Kidney epithelial cell (primary cell): ENCODE measurements around the gene STAT6. TPM values are rescaled to one million over a fixed set of nuclear protein-coding genes. Genes with fewer than 3 reads are reported as not detected.

Experiments
- DNase-seq: peaks from one replicate; pipeline ENCODE4 v3.0.0-alpha.2; 2010; ENCODE audit warnings: low read depth
- H3K27me3 ChIP-seq: 2 replicates; pipeline ENCODE4 v1.6.0; 2011; ENCODE audit warnings: low read length; ENCODE audit not compliant: control insufficient read depth, insufficient read depth
- H3K36me3 ChIP-seq: 2 replicates; pipeline ENCODE4 v1.5.1; 2011; ENCODE audit warnings: low read length; ENCODE audit not compliant: control insufficient read depth, insufficient read depth
- H3K4me3 ChIP-seq: 2 replicates; pipeline ENCODE4 v1.5.1; 2011; ENCODE audit warnings: low read depth, mild to moderate bottlenecking, control low read depth, low read length
- total RNA-seq: library from RNA; depleted of rRNA; stranded (reverse); fragments of >200 nt; gene quantifications from 2 replicates; pipeline ENCODE4 v1.2.3, GENCODE V29; 2015
- TF ChIP-seq, protein P1 (sequence below): IDR thresholded peaks from 2 replicates; pipeline ENCODE4 v1.5.1; 2011; ENCODE audit warnings: mild to moderate bottlenecking, moderate library complexity, low read length, control low read depth, inconsistent platforms; ENCODE audit not compliant: insufficient read depth, poor library complexity, severe bottlenecking

STAT6 gene
- total RNA-seq, 1 donor from 2014 or later: 67.8 TPM

DNA sequence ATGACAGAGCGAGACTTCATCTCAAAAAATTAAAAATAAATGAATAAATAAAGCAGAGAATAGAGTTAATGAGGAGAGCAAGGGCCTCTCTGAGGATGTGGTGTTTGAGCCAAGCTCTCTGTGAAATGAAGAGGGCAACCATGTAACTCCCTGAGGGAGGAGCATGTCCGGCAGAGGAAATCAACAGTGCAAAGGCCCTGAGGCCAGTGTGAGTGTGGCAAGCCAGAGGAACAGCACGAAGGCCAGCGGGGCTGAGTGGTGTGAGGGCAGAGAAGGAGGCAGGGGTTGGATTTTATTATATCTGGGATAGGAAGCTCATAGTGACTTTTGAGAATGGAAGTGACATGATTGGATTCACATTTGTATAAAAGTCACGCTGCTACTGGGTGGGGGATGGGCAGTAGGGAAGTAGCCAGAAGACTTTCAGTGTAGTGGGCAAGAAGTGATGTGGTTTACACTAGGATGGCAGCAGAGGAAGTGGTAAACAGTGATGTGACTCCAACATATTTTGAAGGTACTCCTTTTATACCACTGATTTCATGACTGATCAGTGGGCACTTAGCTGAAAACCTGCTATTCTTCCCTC, 46.5 kb upstream of the STAT6 start:
- Histone ChIP-seq H3K27me3 (no peaks in the 10 kb centered on the region), H3K4me3 (no peak overlapping the region), H3K36me3 (peaks cover 2% of the 10 kb centered on the region)
- DNase-seq: no peak
- TF ChIP-seq, protein P1, sequence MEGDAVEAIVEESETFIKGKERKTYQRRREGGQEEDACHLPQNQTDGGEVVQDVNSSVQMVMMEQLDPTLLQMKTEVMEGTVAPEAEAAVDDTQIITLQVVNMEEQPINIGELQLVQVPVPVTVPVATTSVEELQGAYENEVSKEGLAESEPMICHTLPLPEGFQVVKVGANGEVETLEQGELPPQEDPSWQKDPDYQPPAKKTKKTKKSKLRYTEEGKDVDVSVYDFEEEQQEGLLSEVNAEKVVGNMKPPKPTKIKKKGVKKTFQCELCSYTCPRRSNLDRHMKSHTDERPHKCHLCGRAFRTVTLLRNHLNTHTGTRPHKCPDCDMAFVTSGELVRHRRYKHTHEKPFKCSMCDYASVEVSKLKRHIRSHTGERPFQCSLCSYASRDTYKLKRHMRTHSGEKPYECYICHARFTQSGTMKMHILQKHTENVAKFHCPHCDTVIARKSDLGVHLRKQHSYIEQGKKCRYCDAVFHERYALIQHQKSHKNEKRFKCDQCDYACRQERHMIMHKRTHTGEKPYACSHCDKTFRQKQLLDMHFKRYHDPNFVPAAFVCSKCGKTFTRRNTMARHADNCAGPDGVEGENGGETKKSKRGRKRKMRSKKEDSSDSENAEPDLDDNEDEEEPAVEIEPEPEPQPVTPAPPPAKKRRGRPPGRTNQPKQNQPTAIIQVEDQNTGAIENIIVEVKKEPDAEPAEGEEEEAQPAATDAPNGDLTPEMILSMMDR: no peak

DNA sequence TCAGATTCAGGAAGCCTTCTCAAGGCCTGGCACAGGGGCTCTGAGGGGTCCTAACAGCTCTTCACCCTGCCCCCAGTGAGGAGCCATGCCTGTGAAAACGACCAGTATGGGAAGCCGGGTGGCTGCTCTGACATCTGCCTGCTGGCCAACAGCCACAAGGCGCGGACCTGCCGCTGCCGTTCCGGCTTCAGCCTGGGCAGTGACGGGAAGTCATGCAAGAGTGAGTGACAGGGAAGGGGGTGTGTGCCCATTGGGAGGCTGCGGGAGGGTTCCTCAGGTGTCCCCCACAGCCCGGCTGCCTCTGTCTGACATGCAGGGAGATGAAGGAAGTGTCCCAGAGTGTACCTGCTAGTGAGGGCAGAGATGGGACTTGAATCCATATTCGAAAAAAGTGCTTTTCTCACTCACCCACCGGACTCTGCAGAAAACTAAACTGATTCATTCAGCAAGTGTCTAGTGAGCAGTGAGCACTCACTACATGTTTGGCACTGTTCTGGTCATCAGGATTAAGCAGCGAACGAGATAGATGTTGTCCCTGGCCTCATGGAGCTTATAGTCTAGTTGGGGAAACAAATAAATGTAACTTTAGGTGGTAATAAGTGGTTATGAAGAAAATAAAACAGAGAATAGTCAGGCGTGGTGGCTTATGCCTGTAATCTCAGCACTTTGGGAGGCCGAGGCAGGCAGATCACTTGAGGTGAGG, 45.7 kb upstream of the STAT6 start:
- Histone ChIP-seq H3K27me3 (no peaks in the 10 kb centered on the region), H3K4me3 (no peak overlapping the region), H3K36me3 (peaks cover 1% of the 10 kb centered on the region)
- no peak for DNase-seq
- TF ChIP-seq, protein P1: no peak

DNA sequence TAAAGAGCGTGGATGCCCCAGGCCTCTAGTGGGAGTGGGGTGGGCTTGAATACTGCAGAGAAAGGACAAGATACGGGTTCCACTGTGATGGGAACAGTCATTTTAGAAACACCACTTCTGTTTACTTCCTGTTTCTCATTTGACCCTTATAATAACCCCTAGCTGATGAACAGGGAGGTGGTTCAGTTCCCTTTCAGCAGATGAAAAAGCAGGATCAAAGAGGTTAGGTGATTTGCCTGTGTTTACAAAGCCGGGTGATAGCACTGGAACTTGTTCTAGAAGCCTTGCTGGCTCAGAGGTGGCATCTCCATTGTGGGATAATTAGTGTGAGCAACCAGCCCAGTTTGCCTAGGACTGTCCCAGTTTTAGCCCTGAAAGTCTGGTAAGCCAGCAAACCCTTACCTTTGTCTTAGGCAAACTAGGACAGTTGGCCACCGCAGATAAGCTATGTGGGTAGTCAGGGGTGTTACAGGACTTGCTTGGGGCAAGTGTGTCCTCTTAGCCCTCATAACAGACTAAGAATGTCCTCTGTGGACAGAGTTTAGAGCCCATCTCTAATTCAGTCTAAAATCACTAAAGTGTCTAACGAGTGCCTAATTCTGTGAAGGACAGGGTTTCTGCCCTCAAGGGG, 43.8 kb upstream of the STAT6 start:
- TF ChIP-seq, protein P1: no peak
- Histone ChIP-seq H3K36me3 (no peaks in the 10 kb centered on the region), H3K4me3 (no peak overlapping the region)

DNA sequence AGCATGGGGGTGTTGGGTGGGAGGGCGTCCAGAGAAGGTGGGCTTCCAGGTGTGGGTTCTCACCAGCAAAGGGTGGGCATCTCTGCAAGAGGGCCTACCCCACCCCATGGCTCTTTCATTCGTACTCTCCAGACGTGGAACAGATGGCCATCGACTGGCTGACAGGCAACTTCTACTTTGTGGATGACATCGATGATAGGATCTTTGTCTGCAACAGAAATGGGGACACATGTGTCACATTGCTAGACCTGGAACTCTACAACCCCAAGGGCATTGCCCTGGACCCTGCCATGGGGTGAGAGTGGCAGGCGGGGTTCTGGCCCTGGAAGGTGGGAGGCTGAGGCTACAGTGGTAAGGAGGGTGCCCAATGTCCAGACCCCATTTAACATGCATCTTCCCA, 42.9 kb upstream of the STAT6 start:
- Histone ChIP-seq H3K27me3 (no peaks in the 10 kb centered on the region), H3K36me3 (no peaks in the 10 kb centered on the region), H3K4me3 (no peak overlapping the region)
- no peak for DNase-seq
- TF ChIP-seq, protein P1: no peak

More for the DNA sequence above, 43.8 kb upstream of the STAT6 start:
- DNase-seq: no peak
- no peaks in the 10 kb centered on the region for H3K27me3 ChIP-seq

DNA sequence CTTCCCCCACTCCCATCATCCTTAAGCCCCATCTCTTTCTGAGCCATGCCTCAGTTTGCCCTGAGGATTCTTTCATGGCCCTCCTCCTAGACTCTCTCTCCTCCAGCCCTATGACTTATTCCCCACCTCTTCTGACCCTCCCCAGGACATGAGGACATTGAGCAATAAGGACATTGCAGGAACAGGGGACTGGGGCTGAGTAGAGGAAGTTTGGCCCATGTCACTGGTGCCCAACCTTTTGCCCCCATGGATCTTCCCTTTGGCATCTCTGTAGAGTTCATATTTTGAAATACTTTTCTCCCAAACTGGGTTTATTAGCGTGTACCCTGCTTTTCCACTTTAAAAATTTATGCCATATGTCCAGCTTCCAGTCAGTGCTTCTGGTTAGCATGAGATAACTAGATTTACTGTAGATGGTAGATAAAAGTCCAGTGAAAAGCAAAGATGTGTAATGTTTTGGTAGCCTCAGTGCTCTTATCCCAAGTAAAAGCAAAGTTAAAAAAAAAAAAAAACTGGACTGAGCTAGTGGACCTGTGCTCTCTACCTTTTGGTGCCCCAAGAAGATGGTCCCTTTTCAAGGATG, 42.3 kb upstream of the STAT6 start:
- H3K36me3 ChIP-seq: no peaks in the 10 kb centered on the region
- no peak overlapping the region for H3K4me3 ChIP-seq

More for the DNA sequence above, 42.3 kb upstream of the STAT6 start:
- DNase-seq: no peak
- TF ChIP-seq, protein P1: no peak
- H3K27me3 ChIP-seq: no peaks in the 10 kb centered on the region
